ENCODE results near the gene ARMH3.

The ARMH3 gene

DNA sequence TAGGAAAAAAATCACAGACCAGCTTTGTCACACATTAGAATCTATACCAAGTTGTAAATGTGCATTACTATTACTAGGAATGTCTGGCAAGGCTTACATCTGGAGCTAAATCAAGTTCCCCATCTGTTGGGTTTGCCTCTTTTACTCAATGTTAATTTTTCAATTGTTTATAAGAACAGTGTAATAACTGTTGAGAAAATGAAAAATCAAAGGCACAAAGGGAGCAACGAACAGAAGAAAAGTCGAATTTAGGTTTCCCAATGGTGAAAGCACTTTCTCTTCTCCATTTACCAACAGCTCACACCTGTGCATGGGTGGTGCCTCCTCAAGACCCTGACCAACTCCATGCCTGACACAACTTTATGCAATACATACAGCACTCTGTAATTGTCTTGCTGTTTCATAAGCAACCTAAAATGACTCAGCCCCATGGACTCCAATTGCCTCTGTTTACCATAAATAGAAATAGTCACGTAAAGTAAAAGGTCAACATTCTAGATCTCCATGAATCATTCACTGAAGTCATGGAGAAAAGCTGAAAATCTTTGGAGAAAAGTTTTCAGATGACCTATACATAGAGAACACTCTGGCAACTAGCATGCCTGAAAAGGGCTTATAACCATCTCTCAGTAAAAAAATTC lies 116.8 kb downstream of the ARMH3 start:
- DNase-seq (ENCODE audit: low read depth), result peak; percentile 70

GRCh38 chr10:101938305-101939007 lies 117.5 kb downstream of the ARMH3 start:
- DNase-seq (ENCODE audit: low read depth), result peak; percentile 64

DNA sequence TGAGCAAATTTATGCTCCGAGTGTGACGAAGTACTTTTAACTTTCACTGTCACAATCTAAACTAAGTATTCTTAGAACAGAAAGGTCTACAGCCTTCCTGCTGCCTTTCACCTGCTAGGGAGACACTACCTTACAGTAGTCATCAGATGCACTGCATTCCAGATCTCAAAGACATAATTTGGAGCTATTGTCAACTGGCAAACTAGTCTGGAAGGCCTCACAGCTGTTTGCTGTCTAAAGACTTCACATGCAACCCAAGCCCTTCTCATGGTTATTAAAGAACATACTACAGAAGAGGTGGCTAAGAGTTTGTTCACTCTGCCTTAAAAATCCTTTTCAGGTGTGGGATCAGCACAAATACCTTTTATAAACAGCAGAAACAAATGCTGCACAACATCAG lies 120.5 kb downstream of the ARMH3 start:
- no peak for DNase-seq (ENCODE audit: low read depth)

DNA sequence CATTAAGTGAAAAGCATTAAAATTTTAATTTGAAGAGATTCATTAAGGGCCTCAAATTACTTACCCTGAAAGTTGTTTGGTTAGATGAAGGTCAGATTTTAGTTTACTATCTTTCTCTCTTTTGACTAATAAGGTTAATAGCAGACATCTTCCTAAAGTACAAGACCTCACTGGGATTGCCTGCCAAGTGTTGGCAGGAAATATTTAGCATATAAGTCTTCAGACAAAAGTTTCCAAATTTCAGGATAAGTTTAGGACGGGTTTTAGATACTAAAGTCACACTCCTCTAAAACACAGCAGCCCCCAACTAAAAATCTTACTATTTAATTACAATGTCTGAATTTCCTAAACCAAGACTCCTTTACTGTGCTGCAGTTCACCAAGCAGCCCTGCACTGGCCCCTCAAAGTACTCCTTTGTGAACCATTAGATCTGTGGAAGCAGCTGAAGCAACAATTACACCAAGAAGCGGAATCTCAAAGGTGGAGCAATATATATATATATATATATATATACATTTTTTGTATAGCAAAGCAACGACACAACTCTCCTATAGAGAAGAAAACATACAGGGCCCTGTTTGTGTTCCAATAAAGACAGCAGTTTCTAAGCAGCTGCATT lies 121.2 kb downstream of the ARMH3 start:
- DNase-seq (ENCODE audit: low read depth), result no peak

- no peak for DNase-seq (ENCODE audit: low read depth)
These were observed 122.0 kb downstream of the ARMH3 start for GRCh38 chr10:101933976-101934375.

- DNase-seq (ENCODE audit: low read depth), result no peak
These were observed 123.8 kb downstream of the ARMH3 start for GRCh38 chr10:101932183-101932582.

- no peak for DNase-seq (ENCODE audit: low read depth)
These were observed 130.9 kb downstream of the ARMH3 start for GRCh38 chr10:101925027-101925426.

- no peak for DNase-seq (ENCODE audit: low read depth)
These were observed 132.7 kb downstream of the ARMH3 start for GRCh38 chr10:101923256-101923655.

GRCh38 chr10:101922846-101923245 lies 133.1 kb downstream of the ARMH3 start:
- no peak for DNase-seq (ENCODE audit: low read depth)

- no peak for DNase-seq (ENCODE audit: low read depth)
These were observed 135.4 kb downstream of the ARMH3 start for GRCh38 chr10:101920546-101920945.

GRCh38 chr10:101919026-101919770 lies 136.8 kb downstream of the ARMH3 start:
- no peak for DNase-seq (ENCODE audit: low read depth)

GRCh38 chr10:101912561-101913179 lies 143.3 kb downstream of the ARMH3 start:
- no peak for DNase-seq (ENCODE audit: low read depth)

GRCh38 chr10:101906586-101907183 lies 149.3 kb downstream of the ARMH3 start:
- DNase-seq (ENCODE audit: low read depth), result no peak

DNA sequence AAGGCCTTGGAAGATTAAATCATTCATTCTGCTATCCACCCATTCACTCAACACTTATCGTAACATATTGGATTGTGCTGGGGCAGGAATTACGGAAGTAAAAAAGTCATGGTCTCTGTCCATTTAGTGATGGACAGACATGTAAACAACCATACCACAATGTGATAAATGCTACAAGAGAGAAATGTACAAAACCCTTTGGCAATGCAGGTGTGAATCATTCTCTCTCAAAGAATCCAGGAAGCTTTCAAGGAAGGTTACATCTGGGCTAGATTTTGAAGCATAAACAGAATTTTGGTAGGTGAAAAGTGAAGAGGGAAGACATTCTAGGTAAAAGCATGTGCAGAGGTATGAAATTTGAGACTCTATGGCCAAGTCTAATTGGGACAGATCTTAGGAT lies 150.7 kb downstream of the ARMH3 start:
- no peak for DNase-seq (ENCODE audit: low read depth)

DNA sequence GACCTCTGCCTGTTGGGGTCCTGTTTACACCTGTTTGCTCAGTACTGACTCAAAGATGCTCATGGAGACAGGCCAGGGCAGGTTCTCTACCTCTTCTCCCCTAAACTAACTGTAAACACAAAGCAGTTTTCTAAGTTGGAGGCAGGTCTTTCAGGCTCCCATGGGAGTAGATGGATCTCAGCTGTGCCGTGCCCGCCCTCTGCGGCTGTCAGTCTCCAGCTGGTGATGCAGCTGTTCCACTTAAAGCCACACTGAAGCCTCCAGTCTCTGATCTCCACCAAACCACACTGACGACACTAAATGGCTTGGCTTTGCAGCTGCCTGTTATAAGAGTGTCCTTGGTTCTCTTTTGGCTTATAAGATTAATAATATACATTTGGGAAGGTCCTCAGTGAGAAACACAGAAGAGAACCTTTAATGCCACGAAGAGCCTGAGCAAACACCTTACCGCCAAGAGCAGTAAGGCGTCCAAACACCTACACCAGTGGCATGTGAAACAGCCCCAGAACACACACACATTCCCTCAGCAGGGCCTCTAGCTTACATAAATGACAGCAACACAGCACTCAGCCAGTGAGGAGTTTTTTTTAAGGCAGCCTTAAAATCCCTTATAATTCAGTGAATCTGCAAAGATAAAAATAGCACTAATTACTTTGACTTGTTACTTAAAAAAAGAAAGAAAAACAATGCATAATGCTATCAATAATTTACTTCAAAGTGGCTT lies 152.0 kb downstream of the ARMH3 start:
- DNase-seq (ENCODE audit: low read depth), result no peak

GRCh38 chr10:101902820-101903145 lies 153.2 kb downstream of the ARMH3 start:
- no peak for DNase-seq (ENCODE audit: low read depth)

- DNase-seq (ENCODE audit: low read depth), result no peak
These were observed 153.7 kb downstream of the ARMH3 start for GRCh38 chr10:101902032-101902819.

- no peak for DNase-seq (ENCODE audit: low read depth)
These were observed 154.6 kb downstream of the ARMH3 start for GRCh38 chr10:101901340-101901739.

GRCh38 chr10:101897633-101898032 lies 158.3 kb downstream of the ARMH3 start:
- no peak for DNase-seq (ENCODE audit: low read depth)

- no peak for DNase-seq (ENCODE audit: low read depth)
These were observed 159.6 kb downstream of the ARMH3 start for GRCh38 chr10:101896225-101896877.
